Activated naive CD4-positive, alpha-beta T cell (primary cell): ENCODE data around the gene USP6.
A peak's percentile ranks its signal among the peaks of the same experiment; 100 is the strongest.
"Not testable (repeated sequence)": the region's sequence is repeated elsewhere in the genome, so short reads cannot be mapped to it uniquely, and the experiment has no call there.

ENCODE experiments used
- DNase-seq, 4 experiments: peaks; one replicate each; lab custom pipeline; 2025; lab: John Stamatoyannopoulos, UW

Gene USP6

GRCh38 chr17:5191541-5192417, 75.9 kb downstream of the USP6 start, which contains the start of gene ZNF594:
Gene ZNF594, minus strand, starts transcription at chr17:5191868. Its CDS starts 7,612 bp downstream, at chr17:5184256.
- peak; percentile 93 to 97 (median 95) for DNase-seq

GRCh38 chr17:5194346-5194745, 78.5 kb downstream of the USP6 start:
- no peak for DNase-seq

- DNase-seq = no peak
Measured at GRCh38 chr17:5198472-5198871, 82.6 kb downstream of the USP6 start.

- no peak for DNase-seq
Measured at GRCh38 chr17:5200360-5200759, 84.5 kb downstream of the USP6 start.

- DNase-seq = no peak
Measured at GRCh38 chr17:5201011-5201410, 85.2 kb downstream of the USP6 start.

GRCh38 chr17:5203178-5203907, 87.5 kb downstream of the USP6 start:
- DNase-seq = no peak

GRCh38 chr17:5203908-5204294, 88.1 kb downstream of the USP6 start:
- DNase-seq = no peak

GRCh38 chr17:5209396-5209795, 93.6 kb downstream of the USP6 start:
- DNase-seq = no peak

- no peak for DNase-seq
Measured at GRCh38 chr17:5210091-5210490, 94.3 kb downstream of the USP6 start.

- DNase-seq = no peak
Measured at GRCh38 chr17:5210614-5211252, 94.9 kb downstream of the USP6 start.

- DNase-seq = no peak
Measured at GRCh38 chr17:5211458-5211857, 95.6 kb downstream of the USP6 start.

- DNase-seq = not testable (repeated sequence)
Measured at GRCh38 chr17:5217562-5217961, 101.7 kb downstream of the USP6 start.

- no peak for DNase-seq
Measured at GRCh38 chr17:5219536-5219935, 103.7 kb downstream of the USP6 start.

- no peak for DNase-seq
Measured at GRCh38 chr17:5220074-5220473, 104.2 kb downstream of the USP6 start.

GRCh38 chr17:5221912-5222311, 106.1 kb downstream of the USP6 start:
- not testable (repeated sequence) for DNase-seq
